ENCODE data around the gene CEP350. TPM values are rescaled to one million over a fixed set of nuclear protein-coding genes. Genes with fewer than 3 reads are reported as not detected.

The CEP350 gene
- total RNA-seq, 2 donors from 2014 or later: 51.1 to 73.8 TPM

GRCh38 chr1:180031664-180032063 lies 77.1 kb downstream of the CEP350 start:
- Histone ChIP-seq H3K36me3 (peaks cover 14% of the 10 kb centered on the region), H3K27ac (no peak overlapping the region)

DNA sequence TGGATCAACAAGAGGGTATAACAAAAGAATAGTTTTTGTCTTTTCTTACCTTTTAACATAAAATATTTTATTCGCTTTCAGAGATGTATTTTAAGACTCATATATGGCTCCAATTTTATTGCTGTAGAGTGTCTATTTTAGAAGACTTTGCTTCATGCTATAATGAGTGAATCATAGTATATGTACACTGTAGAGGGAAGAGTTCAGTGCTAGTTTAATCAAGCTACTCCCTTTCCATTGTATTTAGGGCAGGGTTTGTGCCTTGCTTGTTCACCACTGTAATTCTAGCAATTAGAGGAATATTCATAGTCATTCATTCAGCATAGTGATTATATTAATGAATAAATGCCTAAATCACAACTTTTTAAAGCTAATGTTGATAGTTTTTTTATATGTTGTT lies 78.8 kb downstream of the CEP350 start:
- Histone ChIP-seq H3K27ac (no peak overlapping the region), H3K4me3 (no peak overlapping the region), H3K27me3 (replicated peaks; ENCODE audit: insufficient read depth) (no peaks in the 10 kb centered on the region), H3K9me3 (no peaks in the 10 kb centered on the region), H3K4me1 (ENCODE audit: control insufficient read depth in 1 of 2, low read depth in 2 of 2) (peaks cover 0 to 2% of the 10 kb centered on the region in 2 donors), H3K36me3 (peaks cover 19% of the 10 kb centered on the region)
- DNase-seq (ENCODE audit: low spot score): no peak
- ATAC-seq (ENCODE audit: insufficient number of reproducible peaks, low FRiP score, low read depth): no peak
- no peak for TF ChIP-seq CTCF (IDR thresholded peaks at IDR 0.05)

More at GRCh38 chr1:180031664-180032063, 77.1 kb downstream of the CEP350 start:
- no peak overlapping the region for H3K4me3 ChIP-seq
- H3K27me3 ChIP-seq (replicated peaks; ENCODE audit: insufficient read depth): no peaks in the 10 kb centered on the region
- H3K9me3 ChIP-seq: no peaks in the 10 kb centered on the region
- peaks cover 10 to 13% of the 10 kb centered on the region in 2 donors for H3K4me1 ChIP-seq (ENCODE audit: control insufficient read depth in 1 of 2, low read depth in 2 of 2)
- no peak for ATAC-seq (ENCODE audit: insufficient number of reproducible peaks, low FRiP score, low read depth)
- TF ChIP-seq CTCF (IDR thresholded peaks at IDR 0.05): no peak
- no peak for DNase-seq (ENCODE audit: low spot score)

DNA sequence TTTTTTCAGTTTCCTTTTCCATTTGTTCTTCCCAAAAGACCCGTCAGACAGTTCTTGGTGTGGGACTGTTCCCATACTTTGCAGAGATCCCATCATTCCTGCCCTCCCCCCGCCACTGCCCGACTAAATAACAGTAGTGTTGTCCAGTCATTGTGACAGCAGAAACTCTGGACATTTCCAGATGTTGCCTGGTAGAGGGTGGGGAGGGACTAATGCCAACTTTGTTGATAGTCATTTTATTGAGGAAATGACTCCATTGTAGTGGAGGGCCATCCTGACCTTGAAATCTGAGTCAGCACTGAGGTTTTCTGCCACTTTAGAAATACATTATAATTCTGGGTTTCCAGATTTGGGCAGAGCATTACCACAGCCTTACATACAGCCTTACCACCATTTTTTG lies 85.4 kb downstream of the CEP350 start:
- no peaks in the 10 kb centered on the region for H3K27me3 ChIP-seq (replicated peaks; ENCODE audit: insufficient read depth)
- H3K9me3 ChIP-seq: no peaks in the 10 kb centered on the region
- DNase-seq (ENCODE audit: low spot score) (no peak), ATAC-seq (ENCODE audit: insufficient number of reproducible peaks, low FRiP score, low read depth) (no peak)
- no peak overlapping the region for H3K4me3 ChIP-seq
- peaks cover 36% of the 10 kb centered on the region for H3K36me3 ChIP-seq
- H3K27ac ChIP-seq: no peak overlapping the region
- no peak for TF ChIP-seq CTCF (IDR thresholded peaks at IDR 0.05)
- no peaks in the 10 kb centered on the region for H3K4me1 ChIP-seq (ENCODE audit: control insufficient read depth in 1 of 2, low read depth in 2 of 2)

DNA sequence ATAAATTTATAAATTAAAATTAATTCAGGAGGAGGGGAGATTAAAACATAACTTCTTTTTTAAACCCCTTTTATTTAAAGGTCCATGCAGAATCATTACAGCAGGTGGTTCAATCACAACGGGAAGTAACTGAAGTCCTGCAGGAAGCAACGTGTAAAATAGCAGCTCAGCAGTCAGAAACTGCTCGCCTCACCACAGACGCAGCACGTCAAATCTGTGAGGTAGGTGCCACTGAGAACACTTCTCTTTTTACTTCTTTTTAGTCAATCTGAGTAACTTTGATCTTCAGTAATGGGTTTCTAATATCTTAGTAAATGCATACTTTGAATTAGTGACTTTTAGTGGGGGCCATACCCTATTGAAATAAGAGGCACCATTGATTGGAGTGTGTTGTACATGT lies 87.0 kb downstream of the CEP350 start:
- Histone ChIP-seq H3K27ac (no peak overlapping the region), H3K36me3 (peaks cover 36% of the 10 kb centered on the region), H3K4me3 (no peak overlapping the region), H3K9me3 (no peaks in the 10 kb centered on the region), H3K4me1 (ENCODE audit: control insufficient read depth in 1 of 2, low read depth in 2 of 2) (no peaks in the 10 kb centered on the region), H3K27me3 (replicated peaks; ENCODE audit: insufficient read depth) (no peaks in the 10 kb centered on the region)
- DNase-seq (ENCODE audit: low spot score): no peak
- TF ChIP-seq CTCF (IDR thresholded peaks at IDR 0.05): no peak
- no peak for ATAC-seq (ENCODE audit: insufficient number of reproducible peaks, low FRiP score, low read depth)

DNA sequence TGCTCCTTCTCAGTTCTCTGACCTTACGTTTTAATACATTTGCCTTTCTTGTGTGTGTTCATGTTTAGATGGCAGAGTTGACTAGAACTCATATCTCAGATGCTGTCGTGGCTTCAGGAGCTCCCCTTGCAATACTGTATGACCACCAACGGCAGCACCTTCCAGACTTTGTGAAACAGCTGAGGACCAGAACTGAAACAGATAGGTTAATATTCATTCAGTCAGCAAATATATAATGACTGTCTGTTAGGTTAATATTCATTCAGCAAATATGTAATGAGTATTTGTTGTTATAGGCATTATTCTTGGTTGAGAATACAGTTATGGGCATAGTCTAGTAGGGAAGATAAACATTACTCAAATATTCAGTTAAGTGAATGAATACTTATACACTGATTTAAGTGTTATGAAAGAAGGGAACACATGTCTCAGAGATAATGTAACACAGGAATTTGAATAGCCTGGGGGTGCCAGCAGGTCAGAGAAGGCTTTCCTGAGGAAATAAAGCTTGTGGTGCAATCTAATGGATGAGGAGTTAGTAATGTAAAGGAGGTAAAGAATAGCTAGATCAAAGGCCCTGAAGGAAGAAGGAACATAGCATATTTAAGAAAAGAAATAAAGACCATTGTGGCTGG lies 88.5 kb downstream of the CEP350 start:
- no peak overlapping the region for H3K4me3 ChIP-seq
- H3K4me1 ChIP-seq (ENCODE audit: control insufficient read depth in 1 of 2, low read depth in 2 of 2): no peaks in the 10 kb centered on the region
- H3K36me3 ChIP-seq: peaks cover 39% of the 10 kb centered on the region
- TF ChIP-seq CTCF (IDR thresholded peaks at IDR 0.05): no peak
- no peaks in the 10 kb centered on the region for H3K27me3 ChIP-seq (replicated peaks; ENCODE audit: insufficient read depth)
- DNase-seq (ENCODE audit: low spot score): no peak
- no peaks in the 10 kb centered on the region for H3K9me3 ChIP-seq
- no peak overlapping the region for H3K27ac ChIP-seq
- ATAC-seq (ENCODE audit: insufficient number of reproducible peaks, low FRiP score, low read depth): no peak

Measured in thoracic aorta (tissue), 2 donors.